ENCODE measurements around the gene EML2. TPM values are rescaled to one million over a fixed set of nuclear protein-coding genes. Genes with fewer than 3 reads are reported as not detected.

EML2 gene
- total and polyA plus RNA-seq, 7 experiments from 2014 or later = 11.3 to 128 (median 58.0) TPM

GRCh38 chr19:45637890-45638667 is 1.1 kb downstream of the EML2 start:
- H3K9me3 ChIP-seq (ENCODE audit: control insufficient read depth in 2 of 3, low read length in 3 of 3) = no peaks in the 10 kb centered on the region
- peak overlapping the region in 1 of 9 donors; percentile 88 for H3K27ac Mint-ChIP-seq
- H3K27me3 ChIP-seq (ENCODE audit: control insufficient read depth in 2 of 2, insufficient read depth in 2 of 2, low read length in 2 of 2) = no peaks in the 10 kb centered on the region
- intact Hi-C loops (cut with micrococcal nuclease) = no loop called here
- peaks cover 0 to 12% (median 0%) of the 10 kb centered on the region in 5 donors for H3K36me3 Mint-ChIP-seq
- H3K4me3 ChIP-seq (ENCODE audit: low read length) = peak overlapping the region; percentile 83
- peaks cover 18 to 25% of the 10 kb centered on the region in 2 donors for H3K4me1 ChIP-seq (ENCODE audit: control insufficient read depth in 2 of 2, insufficient read depth in 2 of 2, low read length in 2 of 2)
- H3K4me1 Mint-ChIP-seq = peaks cover 26 to 36% (median 33%) of the 10 kb centered on the region in 7 donors
- H3K4me3 Mint-ChIP-seq = peak overlapping the region; percentile 45 to 96 (median 95)
- peaks cover 0 to 3% (median 0%) of the 10 kb centered on the region in 11 donors for H3K9me3 Mint-ChIP-seq
- no peak overlapping the region for H3K27ac ChIP-seq (ENCODE audit: low read depth, low read length)
- ChIA-PET POLR2A (interaction anchor here (0.6 to 0.8 kb wide), 2 partner anchors 13 to 33 kb away, joined by 3 to 5 read pairs; no protein-coding TSS in a partner anchor), CTCF (interaction anchor here (0.6 to 0.7 kb wide), 2 partner anchors 23 to 991 kb away, joined by 3 to 4 read pairs; no protein-coding TSS in a partner anchor)
- no peak for DNase-seq
- no peak for ATAC-seq
- no peaks in the 10 kb centered on the region for H3K27me3 Mint-ChIP-seq
- peaks cover 0 to 2% (median 0%) of the 10 kb centered on the region in 3 experiments for H3K36me3 ChIP-seq (ENCODE audit: control insufficient read depth in 2 of 3, insufficient read depth in 3 of 3, low read length in 3 of 3)

DNA sequence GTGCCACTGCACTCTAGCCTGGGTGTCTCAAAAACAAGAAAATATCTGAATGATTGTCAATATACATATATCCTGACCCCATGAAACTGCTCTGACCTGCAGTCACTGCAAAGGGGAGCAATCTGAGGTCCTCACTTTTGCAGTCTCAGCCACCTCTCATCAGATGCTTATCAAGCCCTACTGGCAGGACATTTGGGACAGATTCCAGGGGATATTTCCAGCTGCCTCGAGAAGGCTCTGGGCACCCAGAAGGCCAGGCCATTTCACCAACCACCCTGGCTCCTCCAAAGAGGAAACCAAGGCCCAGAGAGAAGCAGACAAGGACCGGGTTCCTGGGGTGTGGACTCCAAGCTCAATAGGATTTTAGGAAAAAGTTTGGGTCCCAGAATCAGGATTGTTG is 2.3 kb downstream of the EML2 start:
- ATAC-seq = no peak
- peaks cover 0 to 10% (median 0%) of the 10 kb centered on the region in 3 experiments for H3K36me3 ChIP-seq (ENCODE audit: control insufficient read depth in 2 of 3, insufficient read depth in 3 of 3, low read length in 3 of 3)
- ChIA-PET CTCF (no interaction called here), POLR2A (interaction anchor here (1.0 kb wide), 1 partner anchor 17 kb away, joined by 3 read pairs; no protein-coding TSS in a partner anchor)
- Mint-ChIP-seq H3K27ac (no peak overlapping the region), H3K9me3 (peaks cover 0 to 3% (median 0%) of the 10 kb centered on the region in 11 donors), H3K4me3 (peak overlapping the region in 1 of 10 donors; percentile 56), H3K36me3 (peaks cover 0 to 15% (median 0%) of the 10 kb centered on the region in 5 donors), H3K27me3 (no peaks in the 10 kb centered on the region), H3K4me1 (peaks cover 17 to 32% (median 23%) of the 10 kb centered on the region in 7 donors)
- intact Hi-C loops (cut with micrococcal nuclease) = no loop called here
- DNase-seq = no peak
- H3K27ac ChIP-seq (ENCODE audit: low read depth, low read length) = no peak overlapping the region
- no peaks in the 10 kb centered on the region for H3K9me3 ChIP-seq (ENCODE audit: control insufficient read depth in 2 of 3, low read length in 3 of 3)
- H3K4me3 ChIP-seq (ENCODE audit: low read length) = no peak overlapping the region
- peaks cover 18 to 24% of the 10 kb centered on the region in 2 donors for H3K4me1 ChIP-seq (ENCODE audit: control insufficient read depth in 2 of 2, insufficient read depth in 2 of 2, low read length in 2 of 2)
- H3K27me3 ChIP-seq (ENCODE audit: control insufficient read depth in 2 of 2, insufficient read depth in 2 of 2, low read length in 2 of 2) = no peaks in the 10 kb centered on the region

DNA sequence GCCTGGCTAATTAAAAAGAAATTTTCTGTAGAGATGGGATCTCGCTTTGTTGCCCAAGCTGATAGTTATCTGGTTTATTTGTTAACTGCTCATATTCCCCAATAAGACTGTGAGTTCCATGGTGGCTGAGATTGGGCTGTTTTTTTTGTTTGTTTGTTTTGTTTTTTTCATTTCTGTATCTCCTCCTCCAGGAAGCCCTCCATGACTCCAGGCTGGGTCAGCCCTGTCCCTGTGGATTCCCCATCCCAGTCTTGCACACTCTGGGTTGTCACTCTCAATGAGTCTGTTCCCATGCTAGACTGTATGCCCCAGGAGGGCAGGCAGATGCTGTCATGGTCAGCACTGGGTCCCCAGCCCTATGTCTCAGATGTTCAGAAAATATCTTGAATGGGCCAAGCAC is 2.9 kb downstream of the EML2 start:
- DNase-seq (no peak), ATAC-seq (no peak)
- Histone ChIP-seq H3K27ac (ENCODE audit: low read depth, low read length) (no peak overlapping the region), H3K36me3 (ENCODE audit: control insufficient read depth in 2 of 3, insufficient read depth in 3 of 3, low read length in 3 of 3) (peaks cover 0 to 10% (median 0%) of the 10 kb centered on the region in 3 experiments), H3K4me1 (ENCODE audit: control insufficient read depth in 2 of 2, insufficient read depth in 2 of 2, low read length in 2 of 2) (peaks cover 12 to 20% of the 10 kb centered on the region in 2 donors), H3K27me3 (ENCODE audit: control insufficient read depth in 2 of 2, insufficient read depth in 2 of 2, low read length in 2 of 2) (no peaks in the 10 kb centered on the region), H3K4me3 (ENCODE audit: low read length) (no peak overlapping the region), H3K9me3 (ENCODE audit: control insufficient read depth in 2 of 3, low read length in 3 of 3) (no peaks in the 10 kb centered on the region)
- no peaks in the 10 kb centered on the region for H3K27me3 Mint-ChIP-seq
- POLR2A ChIA-PET = no interaction called here
- intact Hi-C loops (cut with micrococcal nuclease) = no loop called here
- CTCF ChIA-PET = no interaction called here
- H3K4me1 Mint-ChIP-seq = peaks cover 11 to 27% (median 18%) of the 10 kb centered on the region in 7 donors
- H3K27ac Mint-ChIP-seq = no peak overlapping the region
- H3K9me3 Mint-ChIP-seq = peaks cover 0 to 2% (median 0%) of the 10 kb centered on the region in 11 donors
- peaks cover 0 to 14% (median 0%) of the 10 kb centered on the region in 5 donors for H3K36me3 Mint-ChIP-seq
- H3K4me3 Mint-ChIP-seq = no peak overlapping the region

GRCh38 chr19:45632468-45633196 is 6.6 kb downstream of the EML2 start:
- Histone ChIP-seq H3K27me3 (ENCODE audit: control insufficient read depth in 2 of 2, insufficient read depth in 2 of 2, low read length in 2 of 2) (no peaks in the 10 kb centered on the region), H3K4me3 (ENCODE audit: low read length) (no peak overlapping the region), H3K9me3 (ENCODE audit: control insufficient read depth in 2 of 3, low read length in 3 of 3) (no peaks in the 10 kb centered on the region), H3K36me3 (ENCODE audit: control insufficient read depth in 2 of 3, insufficient read depth in 3 of 3, low read length in 3 of 3) (peaks cover 0 to 29% (median 0%) of the 10 kb centered on the region in 3 experiments), H3K27ac (ENCODE audit: low read depth, low read length) (no peak overlapping the region), H3K4me1 (ENCODE audit: control insufficient read depth in 2 of 2, insufficient read depth in 2 of 2, low read length in 2 of 2) (no peaks in the 10 kb centered on the region)
- no peaks in the 10 kb centered on the region for H3K9me3 Mint-ChIP-seq
- H3K27ac Mint-ChIP-seq = no peak overlapping the region
- ChIA-PET POLR2A (no interaction called here), CTCF (no interaction called here)
- DNase-seq (peak in 1 of 9 donors; percentile 51), ATAC-seq (peak; percentile 38)
- intact Hi-C loops (cut with micrococcal nuclease) = no loop called here
- no peak overlapping the region for H3K4me3 Mint-ChIP-seq
- peaks cover 0 to 11% (median 0%) of the 10 kb centered on the region in 7 donors for H3K4me1 Mint-ChIP-seq
- H3K27me3 Mint-ChIP-seq = no peaks in the 10 kb centered on the region
- peaks cover 0 to 14% (median 0%) of the 10 kb centered on the region in 5 donors for H3K36me3 Mint-ChIP-seq

- Histone ChIP-seq H3K36me3 (ENCODE audit: control insufficient read depth in 2 of 3, insufficient read depth in 3 of 3, low read length in 3 of 3) (peaks cover 0 to 43% (median 0%) of the 10 kb centered on the region in 3 experiments), H3K9me3 (ENCODE audit: control insufficient read depth in 2 of 3, low read length in 3 of 3) (no peaks in the 10 kb centered on the region), H3K27ac (ENCODE audit: low read depth, low read length) (no peak overlapping the region), H3K27me3 (ENCODE audit: control insufficient read depth in 2 of 2, insufficient read depth in 2 of 2, low read length in 2 of 2) (no peaks in the 10 kb centered on the region), H3K4me3 (ENCODE audit: low read length) (no peak overlapping the region), H3K4me1 (ENCODE audit: control insufficient read depth in 2 of 2, insufficient read depth in 2 of 2, low read length in 2 of 2) (no peaks in the 10 kb centered on the region)
- Mint-ChIP-seq H3K36me3 (peaks cover 0 to 20% (median 0%) of the 10 kb centered on the region in 5 donors), H3K9me3 (no peaks in the 10 kb centered on the region), H3K27ac (no peak overlapping the region), H3K27me3 (no peaks in the 10 kb centered on the region), H3K4me3 (no peak overlapping the region), H3K4me1 (peaks cover 0 to 13% (median 0%) of the 10 kb centered on the region in 7 donors)
- no peak for ATAC-seq
- ChIA-PET CTCF (interaction anchor here (1.6 kb wide), 1 partner anchor 10 kb away, joined by 9 read pairs; no protein-coding TSS in a partner anchor), POLR2A (interaction anchor here (1.8 kb wide), 1 partner anchor 45 kb away, joined by 3 read pairs; the partner anchor contains the start of gene OPA3)
- intact Hi-C loops (cut with micrococcal nuclease) = no loop called here
- no peak for DNase-seq
Observed at GRCh38 chr19:45630463-45630862, 8.7 kb downstream of the EML2 start.

- Histone ChIP-seq H3K36me3 (ENCODE audit: control insufficient read depth in 2 of 3, insufficient read depth in 3 of 3, low read length in 3 of 3) (peaks cover 0 to 49% (median 0%) of the 10 kb centered on the region in 3 experiments), H3K4me3 (ENCODE audit: low read length) (no peak overlapping the region), H3K9me3 (ENCODE audit: control insufficient read depth in 2 of 3, low read length in 3 of 3) (no peaks in the 10 kb centered on the region), H3K27me3 (ENCODE audit: control insufficient read depth in 2 of 2, insufficient read depth in 2 of 2, low read length in 2 of 2) (no peaks in the 10 kb centered on the region), H3K27ac (ENCODE audit: low read depth, low read length) (no peak overlapping the region), H3K4me1 (ENCODE audit: control insufficient read depth in 2 of 2, insufficient read depth in 2 of 2, low read length in 2 of 2) (no peaks in the 10 kb centered on the region)
- Mint-ChIP-seq H3K9me3 (no peaks in the 10 kb centered on the region), H3K4me3 (no peak overlapping the region), H3K27ac (no peak overlapping the region), H3K4me1 (peaks cover 0 to 14% (median 0%) of the 10 kb centered on the region in 7 donors), H3K27me3 (no peaks in the 10 kb centered on the region), H3K36me3 (peaks cover 0 to 24% (median 0%) of the 10 kb centered on the region in 5 donors)
- ATAC-seq (no peak), DNase-seq (no peak)
- CTCF ChIA-PET = no interaction called here
- POLR2A ChIA-PET = no interaction called here
- intact Hi-C loops (cut with micrococcal nuclease) = no loop called here
Observed at GRCh38 chr19:45629704-45630103, 9.5 kb downstream of the EML2 start.

Measured in naive thymus-derived CD4-positive, alpha-beta T cell (primary cell).